ENCODE results near the gene ITGAL.

ITGAL gene

GRCh38 chr16:30548416-30549253, 76.1 kb downstream of the ITGAL start:
- DNase-seq: no peak

- peak; percentile 40 for DNase-seq
Measured at GRCh38 chr16:30551781-30552180, 79.2 kb downstream of the ITGAL start.

- DNase-seq: no peak
Measured at GRCh38 chr16:30552956-30553355, 80.4 kb downstream of the ITGAL start.

GRCh38 chr16:30553393-30553899, 80.9 kb downstream of the ITGAL start:
- DNase-seq: no peak

- no peak for DNase-seq
Measured at GRCh38 chr16:30554557-30555314, 82.2 kb downstream of the ITGAL start.

- no peak for DNase-seq
Measured at GRCh38 chr16:30555315-30556124, 83.0 kb downstream of the ITGAL start.

- no peak for DNase-seq
Measured at GRCh38 chr16:30556125-30556473, 83.6 kb downstream of the ITGAL start.

- DNase-seq: no peak
Measured at GRCh38 chr16:30557707-30557956, 85.1 kb downstream of the ITGAL start.

GRCh38 chr16:30557957-30558788, 85.6 kb downstream of the ITGAL start, which contains the start of gene ZNF764:
TSS of gene ZNF764 (minus strand) at chr16:30558374. CDS start at chr16:30558182, 192 bp downstream.
- DNase-seq: peak; percentile 96

- no peak for DNase-seq
Measured at GRCh38 chr16:30558789-30559377, 86.3 kb downstream of the ITGAL start.

GRCh38 chr16:30559690-30560089, 87.1 kb downstream of the ITGAL start:
- no peak for DNase-seq

- peak; percentile 44 for DNase-seq
Measured at GRCh38 chr16:30561089-30561816, 88.7 kb downstream of the ITGAL start.

- no peak for DNase-seq
Measured at GRCh38 chr16:30562021-30562420, 89.5 kb downstream of the ITGAL start.

- no peak for DNase-seq
Measured at GRCh38 chr16:30565526-30565925, 93.0 kb downstream of the ITGAL start.

- no peak for DNase-seq
Measured at GRCh38 chr16:30565984-30566383, 93.4 kb downstream of the ITGAL start.

GRCh38 chr16:30566531-30566930, 94.0 kb downstream of the ITGAL start:
- no peak for DNase-seq

- DNase-seq: peak; percentile 45
Measured at GRCh38 chr16:30567160-30567990, 94.8 kb downstream of the ITGAL start.

GRCh38 chr16:30567991-30568638, 95.6 kb downstream of the ITGAL start:
- no peak for DNase-seq

GRCh38 chr16:30569281-30569680, 96.7 kb downstream of the ITGAL start:
- no peak for DNase-seq
